GM12891 (cell line): Measurements from ENCODE around the gene TM7SF3.

Source experiments
- PAX5 ChIP-seq: IDR thresholded peaks from 2 replicates; pipeline ENCODE4 v1.6.1; 2011; ENCODE audit warnings: low read length, moderate library complexity, mild to moderate bottlenecking; ENCODE audit not compliant: insufficient read depth, severe bottlenecking
- POLR2A ChIP-seq: IDR thresholded peaks from 2 replicates; pipeline ENCODE4 v1.6.1; 2011; ENCODE audit warnings: low read depth, low read length, control low read depth
- POLR2AphosphoS5 ChIP-seq: IDR thresholded peaks from 2 replicates; pipeline ENCODE4 v1.6.1; 2011; ENCODE audit warnings: low read depth, low read length, control low read depth
- POU2F2 ChIP-seq: IDR thresholded peaks from 2 replicates; pipeline ENCODE4 v1.6.1; 2011; ENCODE audit warnings: low read depth, mild to moderate bottlenecking, control low read depth, low read length, moderate library complexity
- SPI1 ChIP-seq: IDR thresholded peaks from 2 replicates; pipeline ENCODE4 v1.6.1; 2011; ENCODE audit warnings: low read depth, low read length, control low read depth
- TAF1 ChIP-seq: IDR thresholded peaks from 2 replicates; pipeline ENCODE4 v1.6.1; 2011; ENCODE audit warnings: low read depth, low read length, control low read depth

DNA sequence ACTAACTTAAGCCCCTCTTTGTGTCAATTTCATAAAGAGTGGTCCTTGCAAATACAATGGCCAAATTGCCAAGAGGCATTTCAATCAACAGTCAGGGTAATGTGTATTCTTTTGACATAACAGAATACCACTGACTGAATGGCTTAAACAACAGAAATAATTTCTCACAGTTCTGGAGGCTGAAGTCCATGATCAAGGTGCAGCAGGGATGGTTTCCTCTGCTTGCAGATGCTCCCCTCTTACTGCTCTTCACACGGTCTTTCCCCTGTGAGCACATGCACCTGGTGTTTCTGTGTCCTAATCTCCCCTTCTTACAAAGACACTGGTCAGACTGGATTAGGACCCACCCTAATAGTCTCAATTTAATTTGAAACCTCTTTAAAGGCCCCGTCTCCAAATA, 44.0 kb downstream of the TM7SF3 start:
- TF ChIP-seq POLR2A: no peak
- no peak for TF ChIP-seq POLR2AphosphoS5
- no peak for TF ChIP-seq TAF1
- no peak for TF ChIP-seq SPI1
- no peak for TF ChIP-seq POU2F2
- TF ChIP-seq PAX5: no peak
